ENCODE results near the gene AK2.

DNA sequence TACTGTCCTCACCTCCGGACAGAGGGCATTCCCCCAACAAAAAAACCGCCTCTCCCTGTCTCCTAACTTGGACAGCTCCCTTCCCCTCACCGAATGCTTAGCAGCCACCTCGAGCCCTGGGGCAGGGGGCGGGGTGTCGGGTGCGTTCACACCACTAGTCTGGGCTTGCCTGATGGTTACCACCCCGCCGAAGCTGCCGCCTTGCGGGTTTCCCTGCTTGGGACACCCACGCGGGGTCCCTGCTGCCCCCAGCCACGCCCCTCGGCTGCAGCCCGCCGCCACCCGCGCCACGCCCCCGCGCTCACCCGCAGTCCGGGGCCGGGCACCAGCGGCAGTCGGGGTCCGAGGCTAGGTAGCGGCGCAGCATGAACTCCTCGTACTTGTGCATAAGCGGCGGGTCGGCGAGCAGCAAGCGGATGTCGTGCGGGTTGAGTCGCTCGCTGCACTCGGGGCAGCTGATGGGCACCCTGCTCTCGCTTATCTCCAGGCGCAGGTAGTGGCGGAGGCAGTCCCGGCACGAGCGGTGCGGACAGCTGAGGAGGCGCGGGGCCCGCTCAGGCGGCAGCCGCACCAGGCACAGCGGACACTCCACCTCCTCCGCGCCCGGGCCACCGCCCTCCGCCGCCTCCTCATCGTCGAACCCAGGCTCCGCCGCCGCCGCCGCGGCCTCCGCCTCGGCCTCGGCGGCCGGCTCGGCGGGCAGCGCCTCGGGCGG, 72.8 kb downstream of the AK2 start:
- TF ChIP-seq, protein P1, sequence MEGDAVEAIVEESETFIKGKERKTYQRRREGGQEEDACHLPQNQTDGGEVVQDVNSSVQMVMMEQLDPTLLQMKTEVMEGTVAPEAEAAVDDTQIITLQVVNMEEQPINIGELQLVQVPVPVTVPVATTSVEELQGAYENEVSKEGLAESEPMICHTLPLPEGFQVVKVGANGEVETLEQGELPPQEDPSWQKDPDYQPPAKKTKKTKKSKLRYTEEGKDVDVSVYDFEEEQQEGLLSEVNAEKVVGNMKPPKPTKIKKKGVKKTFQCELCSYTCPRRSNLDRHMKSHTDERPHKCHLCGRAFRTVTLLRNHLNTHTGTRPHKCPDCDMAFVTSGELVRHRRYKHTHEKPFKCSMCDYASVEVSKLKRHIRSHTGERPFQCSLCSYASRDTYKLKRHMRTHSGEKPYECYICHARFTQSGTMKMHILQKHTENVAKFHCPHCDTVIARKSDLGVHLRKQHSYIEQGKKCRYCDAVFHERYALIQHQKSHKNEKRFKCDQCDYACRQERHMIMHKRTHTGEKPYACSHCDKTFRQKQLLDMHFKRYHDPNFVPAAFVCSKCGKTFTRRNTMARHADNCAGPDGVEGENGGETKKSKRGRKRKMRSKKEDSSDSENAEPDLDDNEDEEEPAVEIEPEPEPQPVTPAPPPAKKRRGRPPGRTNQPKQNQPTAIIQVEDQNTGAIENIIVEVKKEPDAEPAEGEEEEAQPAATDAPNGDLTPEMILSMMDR (conservative IDR thresholded peaks at IDR 0.05; ENCODE audit: low read depth, low read length), result no peak
- no peak for TF ChIP-seq EZH2 (IDR thresholded peaks at IDR 0.05; ENCODE audit: low read length, unreplicated experiment)

Measured in PC-3 (cell line).